DMS79 treated with DMSO at 0.1 percent for 48 hours (cell line): ENCODE data around the gene CYP2J2.
"Not testable (repeated sequence)": the region's sequence is repeated elsewhere in the genome, so short reads cannot be mapped to it uniquely, and the experiment has no call there.

ENCODE experiments used
- DNase-seq: peaks from one replicate; lab custom pipeline; 2025; lab: John Stamatoyannopoulos, UW

Gene CYP2J2

GRCh38 chr1:59866462-59866861 lies 60.1 kb downstream of the CYP2J2 start:
- no peak for DNase-seq

GRCh38 chr1:59857679-59858354 lies 68.8 kb downstream of the CYP2J2 start:
- no peak for DNase-seq

GRCh38 chr1:59856725-59857338 lies 69.7 kb downstream of the CYP2J2 start:
- no peak for DNase-seq

- DNase-seq, result not testable (repeated sequence)
Observed at GRCh38 chr1:59855297-59855696, 71.3 kb downstream of the CYP2J2 start.

GRCh38 chr1:59852117-59852516 lies 74.5 kb downstream of the CYP2J2 start:
- DNase-seq, result no peak

GRCh38 chr1:59846895-59847282 lies 79.7 kb downstream of the CYP2J2 start:
- no peak for DNase-seq

- DNase-seq, result no peak
Observed at GRCh38 chr1:59846209-59846894, 80.2 kb downstream of the CYP2J2 start.

- no peak for DNase-seq
Observed at GRCh38 chr1:59845091-59845490, 81.5 kb downstream of the CYP2J2 start.
